Suprapubic skin (tissue), 4 donors: ENCODE results near the gene ZFP28.

Experiments used
- EP300 ChIP-seq: sonication (generic); formaldehyde crosslinking; IDR thresholded peaks from one replicate; pipeline ENCODE4 v1.6.1; 2017; ENCODE audit warnings: antibody characterized with exemption
- POLR2A ChIP-seq, 2 donors: fragments of 450-650 bp; IDR thresholded peaks; one replicate each; pipeline ENCODE4 v1.6.1; 2017; ENCODE audit warnings: antibody characterized with exemption in 2 of 2, mild to moderate bottlenecking in 2 of 2, moderate library complexity in 2 of 2
- POLR2AphosphoS5 ChIP-seq, 3 donors: sonication (generic); formaldehyde crosslinking; IDR thresholded peaks; one replicate each; pipeline ENCODE4 v1.6.1; 2017; ENCODE audit warnings: antibody characterized with exemption in 3 of 3
- TF ChIP-seq, protein P1 (sequence below), 2 donors: fragments of 200-600 bp in 1 of 2; fragments of 450-650 bp in 1 of 2; sonication (generic) in 1 of 2; IDR thresholded peaks; one replicate each; pipeline ENCODE4 v1.5.1; 2016 to 2019; ENCODE audit warnings: antibody characterized with exemption in 2 of 2, mild to moderate bottlenecking in 1 of 2, moderate library complexity in 1 of 2

DNA sequence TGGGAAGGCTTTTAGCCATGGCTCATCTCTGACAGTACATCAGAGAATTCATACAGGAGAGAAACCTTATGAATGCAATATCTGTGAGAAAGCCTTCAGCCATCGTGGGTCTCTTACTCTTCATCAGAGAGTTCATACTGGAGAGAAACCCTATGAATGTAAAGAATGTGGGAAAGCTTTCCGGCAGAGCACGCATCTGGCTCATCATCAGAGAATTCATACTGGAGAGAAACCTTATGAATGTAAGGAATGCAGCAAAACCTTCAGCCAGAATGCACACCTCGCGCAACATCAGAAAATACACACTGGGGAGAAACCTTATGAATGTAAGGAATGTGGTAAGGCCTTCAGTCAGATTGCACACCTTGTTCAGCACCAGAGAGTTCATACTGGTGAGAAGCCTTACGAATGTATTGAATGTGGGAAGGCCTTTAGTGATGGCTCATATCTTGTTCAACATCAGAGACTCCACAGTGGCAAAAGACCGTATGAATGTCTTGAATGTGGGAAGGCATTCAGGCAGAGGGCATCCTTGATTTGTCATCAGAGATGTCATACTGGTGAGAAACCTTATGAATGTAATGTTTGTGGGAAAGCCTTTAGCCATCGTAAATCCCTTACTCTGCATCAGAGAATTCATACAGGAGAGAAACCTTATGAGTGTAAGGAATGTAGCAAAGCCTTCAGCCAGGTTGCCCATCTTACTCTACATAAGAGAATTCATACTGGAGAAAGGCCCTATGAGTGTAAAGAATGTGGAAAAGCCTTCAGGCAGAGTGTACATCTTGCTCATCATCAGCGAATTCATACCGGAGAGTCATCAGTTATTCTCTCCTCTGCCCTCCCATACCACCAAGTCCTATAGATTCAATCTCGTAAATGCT is 39.2 kb downstream of the ZFP28 start:
- TF ChIP-seq, protein P1, sequence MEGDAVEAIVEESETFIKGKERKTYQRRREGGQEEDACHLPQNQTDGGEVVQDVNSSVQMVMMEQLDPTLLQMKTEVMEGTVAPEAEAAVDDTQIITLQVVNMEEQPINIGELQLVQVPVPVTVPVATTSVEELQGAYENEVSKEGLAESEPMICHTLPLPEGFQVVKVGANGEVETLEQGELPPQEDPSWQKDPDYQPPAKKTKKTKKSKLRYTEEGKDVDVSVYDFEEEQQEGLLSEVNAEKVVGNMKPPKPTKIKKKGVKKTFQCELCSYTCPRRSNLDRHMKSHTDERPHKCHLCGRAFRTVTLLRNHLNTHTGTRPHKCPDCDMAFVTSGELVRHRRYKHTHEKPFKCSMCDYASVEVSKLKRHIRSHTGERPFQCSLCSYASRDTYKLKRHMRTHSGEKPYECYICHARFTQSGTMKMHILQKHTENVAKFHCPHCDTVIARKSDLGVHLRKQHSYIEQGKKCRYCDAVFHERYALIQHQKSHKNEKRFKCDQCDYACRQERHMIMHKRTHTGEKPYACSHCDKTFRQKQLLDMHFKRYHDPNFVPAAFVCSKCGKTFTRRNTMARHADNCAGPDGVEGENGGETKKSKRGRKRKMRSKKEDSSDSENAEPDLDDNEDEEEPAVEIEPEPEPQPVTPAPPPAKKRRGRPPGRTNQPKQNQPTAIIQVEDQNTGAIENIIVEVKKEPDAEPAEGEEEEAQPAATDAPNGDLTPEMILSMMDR (IDR thresholded peaks at IDR 0.05): no peak
- TF ChIP-seq POLR2A (IDR thresholded peaks at IDR 0.05): no peak
- TF ChIP-seq EP300: no peak
- TF ChIP-seq POLR2AphosphoS5 (IDR thresholded peaks at IDR 0.05): no peak
